Measurements from ENCODE around the gene FAM20C.

FAM20C gene

GRCh38 chr7:264541-265191 is 72.3 kb downstream of the FAM20C start:
- Histone ChIP-seq H3K36me3 (ENCODE audit: control insufficient read depth in 1 of 2, insufficient read depth in 2 of 2, low read length in 2 of 2) (peaks cover 8 to 17% of the 10 kb centered on the region in 2 donors), H3K4me1 (ENCODE audit: control insufficient read depth in 1 of 2, insufficient read depth in 2 of 2, low read length in 2 of 2) (peaks cover 5 to 10% of the 10 kb centered on the region in 2 donors), H3K9me3 (ENCODE audit: control insufficient read depth in 1 of 2, low read length in 2 of 2) (peaks cover 10 to 15% of the 10 kb centered on the region in 2 donors), H3K9ac (ENCODE audit: low read depth in 1 of 2, low read length in 2 of 2) (peak overlapping the region in 1 of 2 donors; percentile 11), H3K27me3 (ENCODE audit: control insufficient read depth in 1 of 2, insufficient read depth in 2 of 2, low read length in 2 of 2) (no peaks in the 10 kb centered on the region), H3K4me3 (ENCODE audit: low read depth in 1 of 2, low read length in 2 of 2) (peak overlapping the region in 1 of 2 donors; percentile 7), H3K27ac (ENCODE audit: low read depth, low read length) (no peak overlapping the region)

GRCh38 chr7:265192-265997 is 73.0 kb downstream of the FAM20C start:
- Histone ChIP-seq H3K27ac (ENCODE audit: low read depth, low read length) (no peak overlapping the region), H3K9ac (ENCODE audit: low read depth in 1 of 2, low read length in 2 of 2) (peak overlapping the region in 1 of 2 donors; percentile 11), H3K9me3 (ENCODE audit: control insufficient read depth in 1 of 2, low read length in 2 of 2) (peaks cover 10 to 15% of the 10 kb centered on the region in 2 donors), H3K36me3 (ENCODE audit: control insufficient read depth in 1 of 2, insufficient read depth in 2 of 2, low read length in 2 of 2) (peaks cover 2 to 10% of the 10 kb centered on the region in 2 donors), H3K27me3 (ENCODE audit: control insufficient read depth in 1 of 2, insufficient read depth in 2 of 2, low read length in 2 of 2) (no peaks in the 10 kb centered on the region), H3K4me1 (ENCODE audit: control insufficient read depth in 1 of 2, insufficient read depth in 2 of 2, low read length in 2 of 2) (peaks cover 5 to 10% of the 10 kb centered on the region in 2 donors), H3K4me3 (ENCODE audit: low read depth in 1 of 2, low read length in 2 of 2) (peak overlapping the region in 1 of 2 donors; percentile 7)

GRCh38 chr7:265998-266850 is 73.9 kb downstream of the FAM20C start:
- Histone ChIP-seq H3K9ac (ENCODE audit: low read depth in 1 of 2, low read length in 2 of 2) (no peak overlapping the region), H3K36me3 (ENCODE audit: control insufficient read depth in 1 of 2, insufficient read depth in 2 of 2, low read length in 2 of 2) (peaks cover 0 to 2% of the 10 kb centered on the region in 2 donors), H3K27me3 (ENCODE audit: control insufficient read depth in 1 of 2, insufficient read depth in 2 of 2, low read length in 2 of 2) (no peaks in the 10 kb centered on the region), H3K27ac (ENCODE audit: low read depth, low read length) (no peak overlapping the region), H3K4me1 (ENCODE audit: control insufficient read depth in 1 of 2, insufficient read depth in 2 of 2, low read length in 2 of 2) (peaks cover 5 to 10% of the 10 kb centered on the region in 2 donors), H3K4me3 (ENCODE audit: low read depth in 1 of 2, low read length in 2 of 2) (no peak overlapping the region), H3K9me3 (ENCODE audit: control insufficient read depth in 1 of 2, low read length in 2 of 2) (peaks cover 10 to 11% of the 10 kb centered on the region in 2 donors)

- no peak overlapping the region for H3K4me3 ChIP-seq (ENCODE audit: low read depth in 1 of 2, low read length in 2 of 2)
- H3K36me3 ChIP-seq (ENCODE audit: control insufficient read depth in 1 of 2, insufficient read depth in 2 of 2, low read length in 2 of 2): no peaks in the 10 kb centered on the region
- peaks cover 5 to 10% of the 10 kb centered on the region in 2 donors for H3K4me1 ChIP-seq (ENCODE audit: control insufficient read depth in 1 of 2, insufficient read depth in 2 of 2, low read length in 2 of 2)
- H3K9me3 ChIP-seq (ENCODE audit: control insufficient read depth in 1 of 2, low read length in 2 of 2): peaks cover 5 to 6% of the 10 kb centered on the region in 2 donors
- no peaks in the 10 kb centered on the region for H3K27me3 ChIP-seq (ENCODE audit: control insufficient read depth in 1 of 2, insufficient read depth in 2 of 2, low read length in 2 of 2)
- H3K9ac ChIP-seq (ENCODE audit: low read depth in 1 of 2, low read length in 2 of 2): no peak overlapping the region
- H3K27ac ChIP-seq (ENCODE audit: low read depth, low read length): no peak overlapping the region
These were observed 74.8 kb downstream of the FAM20C start for GRCh38 chr7:266851-267840.

- no peak overlapping the region for H3K27ac ChIP-seq (ENCODE audit: low read depth, low read length)
- peaks cover 0 to 9% of the 10 kb centered on the region in 2 donors for H3K9me3 ChIP-seq (ENCODE audit: control insufficient read depth in 1 of 2, low read length in 2 of 2)
- H3K9ac ChIP-seq (ENCODE audit: low read depth in 1 of 2, low read length in 2 of 2): no peak overlapping the region
- H3K4me1 ChIP-seq (ENCODE audit: control insufficient read depth in 1 of 2, insufficient read depth in 2 of 2, low read length in 2 of 2): peaks cover 5 to 10% of the 10 kb centered on the region in 2 donors
- no peak overlapping the region for H3K4me3 ChIP-seq (ENCODE audit: low read depth in 1 of 2, low read length in 2 of 2)
- H3K27me3 ChIP-seq (ENCODE audit: control insufficient read depth in 1 of 2, insufficient read depth in 2 of 2, low read length in 2 of 2): no peaks in the 10 kb centered on the region
- H3K36me3 ChIP-seq (ENCODE audit: control insufficient read depth in 1 of 2, insufficient read depth in 2 of 2, low read length in 2 of 2): no peaks in the 10 kb centered on the region
These were observed 76.6 kb downstream of the FAM20C start for GRCh38 chr7:268991-269390.

GRCh38 chr7:269721-270120 is 77.3 kb downstream of the FAM20C start:
- H3K27ac ChIP-seq (ENCODE audit: low read depth, low read length): no peak overlapping the region
- H3K9me3 ChIP-seq (ENCODE audit: control insufficient read depth in 1 of 2, low read length in 2 of 2): peaks cover 0 to 9% of the 10 kb centered on the region in 2 donors
- no peak overlapping the region for H3K4me3 ChIP-seq (ENCODE audit: low read depth in 1 of 2, low read length in 2 of 2)
- H3K9ac ChIP-seq (ENCODE audit: low read depth in 1 of 2, low read length in 2 of 2): no peak overlapping the region
- peaks cover 1 to 6% of the 10 kb centered on the region in 2 donors for H3K4me1 ChIP-seq (ENCODE audit: control insufficient read depth in 1 of 2, insufficient read depth in 2 of 2, low read length in 2 of 2)
- no peaks in the 10 kb centered on the region for H3K27me3 ChIP-seq (ENCODE audit: control insufficient read depth in 1 of 2, insufficient read depth in 2 of 2, low read length in 2 of 2)
- H3K36me3 ChIP-seq (ENCODE audit: control insufficient read depth in 1 of 2, insufficient read depth in 2 of 2, low read length in 2 of 2): no peaks in the 10 kb centered on the region

- no peak overlapping the region for H3K4me3 ChIP-seq (ENCODE audit: low read depth in 1 of 2, low read length in 2 of 2)
- no peaks in the 10 kb centered on the region for H3K36me3 ChIP-seq (ENCODE audit: control insufficient read depth in 1 of 2, insufficient read depth in 2 of 2, low read length in 2 of 2)
- H3K9ac ChIP-seq (ENCODE audit: low read depth in 1 of 2, low read length in 2 of 2): no peak overlapping the region
- H3K9me3 ChIP-seq (ENCODE audit: control insufficient read depth in 1 of 2, low read length in 2 of 2): peaks cover 0 to 9% of the 10 kb centered on the region in 2 donors
- H3K4me1 ChIP-seq (ENCODE audit: control insufficient read depth in 1 of 2, insufficient read depth in 2 of 2, low read length in 2 of 2): no peaks in the 10 kb centered on the region
- H3K27ac ChIP-seq (ENCODE audit: low read depth, low read length): no peak overlapping the region
- H3K27me3 ChIP-seq (ENCODE audit: control insufficient read depth in 1 of 2, insufficient read depth in 2 of 2, low read length in 2 of 2): no peaks in the 10 kb centered on the region
These were observed 78.1 kb downstream of the FAM20C start for GRCh38 chr7:270351-270983.

- Histone ChIP-seq H3K27ac (ENCODE audit: low read depth, low read length) (no peak overlapping the region), H3K36me3 (ENCODE audit: control insufficient read depth in 1 of 2, insufficient read depth in 2 of 2, low read length in 2 of 2) (no peaks in the 10 kb centered on the region)
These were observed 79.1 kb downstream of the FAM20C start for GRCh38 chr7:271266-272107.

More at GRCh38 chr7:271266-272107, 79.1 kb downstream of the FAM20C start:
- Histone ChIP-seq H3K9ac (ENCODE audit: low read depth in 1 of 2, low read length in 2 of 2) (no peak overlapping the region), H3K4me1 (ENCODE audit: control insufficient read depth in 1 of 2, insufficient read depth in 2 of 2, low read length in 2 of 2) (no peaks in the 10 kb centered on the region), H3K9me3 (ENCODE audit: control insufficient read depth in 1 of 2, low read length in 2 of 2) (peaks cover 0 to 14% of the 10 kb centered on the region in 2 donors), H3K27me3 (ENCODE audit: control insufficient read depth in 1 of 2, insufficient read depth in 2 of 2, low read length in 2 of 2) (no peaks in the 10 kb centered on the region), H3K4me3 (ENCODE audit: low read depth in 1 of 2, low read length in 2 of 2) (no peak overlapping the region)
